ENCODE results near the gene TEFM.

Gene TEFM

DNA sequence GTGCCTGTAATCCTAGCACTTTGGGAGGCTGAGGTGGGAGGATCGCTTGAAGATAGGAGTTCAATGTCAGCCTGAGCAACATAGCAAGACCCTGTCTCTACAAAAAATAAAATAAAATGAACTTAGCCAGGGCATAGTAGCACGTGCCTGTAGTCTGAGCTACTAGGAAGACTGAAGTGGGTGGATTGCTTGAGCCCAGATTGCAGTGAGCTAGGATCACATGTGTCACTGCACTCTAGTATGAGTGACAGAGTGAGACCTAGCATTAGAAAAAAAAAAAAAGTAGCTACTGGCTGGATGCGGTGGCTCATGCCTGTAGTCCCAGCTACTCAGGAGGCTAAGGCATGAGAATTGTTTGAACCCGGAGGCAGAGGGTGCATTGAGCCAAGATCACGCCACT lies 21.7 kb upstream of the TEFM start:
- no peak overlapping the region for H3K27ac ChIP-seq
- DNase-seq (ENCODE audit: low spot score), result no peak
- no peak overlapping the region for H3K4me3 ChIP-seq
- TF ChIP-seq, protein P1, sequence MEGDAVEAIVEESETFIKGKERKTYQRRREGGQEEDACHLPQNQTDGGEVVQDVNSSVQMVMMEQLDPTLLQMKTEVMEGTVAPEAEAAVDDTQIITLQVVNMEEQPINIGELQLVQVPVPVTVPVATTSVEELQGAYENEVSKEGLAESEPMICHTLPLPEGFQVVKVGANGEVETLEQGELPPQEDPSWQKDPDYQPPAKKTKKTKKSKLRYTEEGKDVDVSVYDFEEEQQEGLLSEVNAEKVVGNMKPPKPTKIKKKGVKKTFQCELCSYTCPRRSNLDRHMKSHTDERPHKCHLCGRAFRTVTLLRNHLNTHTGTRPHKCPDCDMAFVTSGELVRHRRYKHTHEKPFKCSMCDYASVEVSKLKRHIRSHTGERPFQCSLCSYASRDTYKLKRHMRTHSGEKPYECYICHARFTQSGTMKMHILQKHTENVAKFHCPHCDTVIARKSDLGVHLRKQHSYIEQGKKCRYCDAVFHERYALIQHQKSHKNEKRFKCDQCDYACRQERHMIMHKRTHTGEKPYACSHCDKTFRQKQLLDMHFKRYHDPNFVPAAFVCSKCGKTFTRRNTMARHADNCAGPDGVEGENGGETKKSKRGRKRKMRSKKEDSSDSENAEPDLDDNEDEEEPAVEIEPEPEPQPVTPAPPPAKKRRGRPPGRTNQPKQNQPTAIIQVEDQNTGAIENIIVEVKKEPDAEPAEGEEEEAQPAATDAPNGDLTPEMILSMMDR (IDR thresholded peaks at IDR 0.05), result no peak

DNA sequence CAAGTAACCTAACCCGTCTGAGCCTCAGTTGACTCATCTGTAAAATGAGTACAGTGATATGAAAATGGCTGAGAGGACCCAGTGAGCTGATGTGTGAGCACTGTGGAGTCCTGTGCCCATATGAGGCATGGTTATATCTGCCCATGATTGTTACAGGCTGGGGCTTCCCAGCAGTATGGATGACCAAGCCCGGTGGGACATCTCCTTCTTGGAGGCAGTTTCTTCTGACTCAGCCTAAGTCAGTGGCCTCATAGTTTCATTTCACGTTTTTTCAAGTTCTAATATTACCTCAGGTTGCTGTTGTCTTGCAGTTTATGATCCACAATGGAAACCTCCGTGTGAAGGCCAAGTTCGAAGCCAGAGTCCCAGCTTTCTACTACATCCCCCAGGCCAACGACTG lies 20.5 kb upstream of the TEFM start:
- DNase-seq (ENCODE audit: low spot score), result no peak
- TF ChIP-seq, protein P1 (IDR thresholded peaks at IDR 0.05), result no peak
- Histone ChIP-seq H3K27ac (no peak overlapping the region), H3K4me3 (no peak overlapping the region)

DNA sequence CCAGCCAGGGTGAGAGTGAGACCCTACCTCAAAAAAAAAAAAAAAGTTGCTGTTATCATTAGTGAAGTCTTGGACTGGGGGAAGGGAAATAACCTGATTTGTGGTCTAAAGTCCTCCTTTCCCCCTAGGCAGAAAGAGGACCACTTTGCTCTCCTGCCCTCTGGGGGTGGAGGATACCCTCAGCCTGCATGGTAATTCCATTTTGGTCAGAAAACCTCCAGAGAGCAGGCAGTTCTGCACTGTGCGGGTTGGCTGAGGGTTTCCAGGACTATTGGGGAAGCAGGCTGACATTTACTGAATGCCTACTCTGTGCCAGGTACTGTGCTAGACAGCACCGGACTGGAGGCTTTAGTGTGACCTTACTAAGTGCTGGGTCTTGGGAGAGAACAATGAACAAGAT lies 18.3 kb upstream of the TEFM start:
- DNase-seq (ENCODE audit: low spot score), result no peak
- no peak overlapping the region for H3K27ac ChIP-seq
- no peak overlapping the region for H3K4me3 ChIP-seq
- TF ChIP-seq, protein P1 (IDR thresholded peaks at IDR 0.05), result no peak

DNA sequence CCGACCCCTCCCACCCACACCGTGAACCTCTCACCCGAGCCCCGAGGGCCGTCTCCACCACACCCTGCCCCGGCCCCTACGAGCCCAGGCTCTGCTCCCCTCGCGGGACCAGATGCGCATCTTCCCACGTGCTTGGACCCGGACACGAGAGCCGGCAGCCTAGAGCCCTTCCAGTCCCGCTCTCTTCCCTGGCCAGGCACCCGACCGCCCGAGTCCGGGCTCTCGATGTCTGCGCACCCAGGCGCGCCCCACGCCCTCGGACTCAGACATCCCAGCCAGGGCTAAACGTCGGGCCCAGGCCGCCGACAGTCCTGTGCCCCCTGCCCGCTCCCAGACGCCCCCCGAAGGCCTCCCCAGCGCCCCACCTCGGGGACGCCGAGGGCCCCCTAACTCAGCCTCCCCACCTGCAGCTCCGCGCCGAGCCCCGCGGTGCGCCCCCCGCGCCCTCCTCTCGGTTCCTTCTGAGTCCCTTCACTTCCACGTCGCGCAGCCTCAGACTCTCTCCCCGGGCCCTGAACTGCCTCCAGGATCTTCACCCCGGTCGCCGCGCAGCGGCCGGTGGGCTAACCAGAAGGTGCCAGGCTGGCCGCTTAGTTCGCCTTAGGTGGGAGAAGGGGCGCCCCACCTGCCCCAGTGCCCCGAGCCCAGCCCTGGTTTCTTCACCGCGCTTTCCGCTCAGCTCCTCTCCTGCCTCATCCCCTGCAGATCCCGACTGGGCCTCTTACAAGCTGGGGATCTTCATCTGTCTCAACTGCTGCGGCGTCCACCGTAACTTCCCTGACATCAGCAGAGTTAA lies 16.4 kb upstream of the TEFM start:
- no peak for DNase-seq (ENCODE audit: low spot score)
- TF ChIP-seq, protein P1 (IDR thresholded peaks at IDR 0.05), result no peak
- Histone ChIP-seq H3K27ac (peak overlapping the region in 1 of 2 donors; percentile 83), H3K4me3 (peak overlapping the region; percentile 83)

DNA sequence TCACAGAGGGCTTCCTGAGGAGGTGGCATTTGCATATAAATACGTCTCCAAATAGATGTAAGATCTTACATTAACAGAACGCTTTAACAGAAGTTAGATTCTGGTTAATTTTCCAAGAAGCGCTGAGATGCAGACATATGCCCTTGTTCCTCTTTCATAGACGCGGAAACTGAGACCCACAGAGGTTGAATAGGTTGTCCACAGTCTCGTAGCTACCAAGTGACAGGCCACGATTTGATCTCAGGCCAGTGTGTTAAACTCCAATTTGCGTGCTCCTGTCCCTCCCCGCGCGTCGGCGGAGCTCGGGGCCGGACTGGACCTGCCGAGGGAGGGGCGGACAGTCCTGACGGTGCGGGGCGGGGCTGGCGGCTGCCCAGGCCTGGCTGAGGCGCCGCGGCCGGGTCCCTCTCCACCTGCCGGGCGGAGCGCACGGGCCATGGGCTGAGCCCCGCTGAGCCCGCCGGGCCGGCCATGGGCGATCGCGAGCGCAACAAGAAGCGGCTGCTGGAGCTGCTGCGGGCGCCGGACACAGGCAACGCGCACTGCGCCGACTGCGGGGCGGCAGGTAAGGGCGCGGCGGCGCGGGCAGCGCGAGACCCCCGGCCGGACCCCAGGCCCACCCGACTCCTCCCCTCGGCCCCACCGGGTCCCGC lies 15.6 kb upstream of the TEFM start, which contains the start of gene ADAP2:
ADAP2 (plus strand) TSS at position 402 of the 653 bp plus-strand sequence; CDS start at position 472, 70 bp downstream.
- no peak for DNase-seq (ENCODE audit: low spot score)
- TF ChIP-seq, protein P1 (IDR thresholded peaks at IDR 0.05), result no peak
- H3K27ac ChIP-seq, result peak within 1 kb of the TSS in 1 of 2 donors; percentile 83
- peak within 1 kb of the TSS; percentile 83 for H3K4me3 ChIP-seq

DNA sequence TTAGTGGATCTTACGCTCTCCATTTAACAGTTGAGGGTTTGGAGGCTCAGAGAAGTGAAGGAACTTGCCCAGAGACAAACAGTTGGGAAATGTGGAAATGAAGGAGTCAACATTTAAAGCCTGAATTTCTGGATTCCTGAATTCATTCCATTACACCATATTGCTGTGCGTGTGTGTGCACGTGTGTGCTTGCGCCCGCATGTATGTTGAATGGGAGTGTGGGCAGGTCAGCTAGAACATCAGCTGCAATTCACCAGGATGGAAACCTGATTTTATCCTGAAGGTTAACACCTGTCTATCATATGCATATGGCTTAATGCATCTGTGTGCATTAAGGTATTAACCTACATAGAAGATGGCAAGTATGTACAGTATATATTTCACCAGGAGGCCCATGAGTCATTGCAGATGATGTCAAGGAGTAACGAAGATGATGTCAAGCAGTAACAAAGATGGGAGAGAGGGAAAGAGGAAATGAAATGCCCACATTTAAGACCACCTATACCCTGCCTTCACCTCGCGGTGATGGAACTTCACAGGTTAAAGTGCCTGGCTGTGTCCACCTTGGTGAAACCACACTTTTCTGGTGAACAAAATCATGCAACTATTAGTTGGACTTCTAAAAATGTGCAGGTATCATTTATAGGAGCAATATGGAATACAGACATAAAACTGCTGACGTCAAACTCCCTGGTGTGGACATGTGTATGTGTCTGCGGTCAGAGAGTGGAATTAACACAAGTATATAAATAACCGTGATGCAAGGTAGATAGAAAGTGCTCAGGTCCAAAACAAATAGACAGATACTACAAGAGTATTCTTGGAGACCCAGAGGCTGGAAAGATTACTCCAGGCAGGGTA lies 14.9 kb upstream of the TEFM start:
- H3K27ac ChIP-seq, result no peak overlapping the region
- TF ChIP-seq, protein P1 (IDR thresholded peaks at IDR 0.05), result no peak
- H3K4me3 ChIP-seq, result peak overlapping the region; percentile 83
- DNase-seq (ENCODE audit: low spot score), result no peak
